GM21528 (cell line): ENCODE results near the gene SETDB2.

Source experiments
- ATAC-seq: cut with Tn5 transposase; IDR thresholded peaks from one replicate; pipeline ENCODE4 v1.9.1; 2021; ENCODE audit warnings: mild to moderate bottlenecking, moderate library complexity; ENCODE audit not compliant: unreplicated experiment, low FRiP score

The SETDB2 gene

DNA sequence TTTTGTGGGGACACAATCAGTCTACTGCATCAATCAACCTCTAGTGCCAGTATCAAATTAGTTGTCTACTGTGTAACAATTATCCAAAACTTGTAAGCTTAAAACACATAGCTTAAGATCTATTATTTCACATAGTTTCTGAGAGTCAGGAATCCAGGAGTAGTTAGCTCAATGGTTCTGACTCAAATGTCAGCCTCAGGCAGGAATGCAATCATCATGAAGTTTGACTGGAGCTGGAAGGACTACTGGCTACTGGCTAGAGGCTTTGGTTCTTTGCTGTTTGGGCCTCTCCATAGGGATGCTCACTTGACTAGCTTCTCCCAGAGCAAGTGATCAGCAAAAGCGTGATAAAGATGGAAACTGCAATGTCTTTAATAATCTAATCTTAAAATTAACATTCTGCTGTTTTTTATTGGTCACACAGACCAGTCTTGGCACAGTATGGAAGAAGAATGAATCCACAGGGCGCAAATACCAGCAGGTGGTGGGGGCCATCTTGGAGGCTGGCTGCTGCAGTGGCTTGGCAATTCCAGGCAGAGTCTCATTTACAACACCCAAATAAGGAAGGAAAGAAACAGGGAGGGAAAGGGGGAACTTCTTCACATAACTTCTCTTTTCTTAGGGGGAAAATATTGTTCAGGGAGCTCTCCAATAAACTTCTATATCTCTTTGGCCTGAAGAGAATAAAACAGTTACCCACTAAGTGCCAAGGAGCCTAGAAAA lies 15.9 kb upstream of the SETDB2 start:
- ATAC-seq = no peak

DNA sequence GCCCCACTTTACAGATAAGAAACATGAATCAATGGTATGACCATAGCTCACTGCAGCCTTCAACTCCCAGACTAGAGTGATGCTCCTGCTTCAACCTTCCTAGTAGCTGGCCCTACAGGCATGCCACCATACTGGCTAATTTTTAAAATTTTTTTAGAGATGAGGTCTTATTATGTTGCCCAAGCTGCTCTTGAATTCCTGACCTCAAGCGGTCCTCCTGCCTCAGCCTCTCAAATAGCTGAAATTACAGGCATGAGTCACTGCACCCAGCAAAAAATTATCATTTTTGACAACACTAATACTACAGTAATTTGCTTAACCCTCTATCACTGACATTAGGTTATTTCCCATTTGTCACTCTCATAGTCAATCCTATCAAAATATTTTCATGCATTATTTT lies 15.0 kb upstream of the SETDB2 start:
- ATAC-seq = no peak

DNA sequence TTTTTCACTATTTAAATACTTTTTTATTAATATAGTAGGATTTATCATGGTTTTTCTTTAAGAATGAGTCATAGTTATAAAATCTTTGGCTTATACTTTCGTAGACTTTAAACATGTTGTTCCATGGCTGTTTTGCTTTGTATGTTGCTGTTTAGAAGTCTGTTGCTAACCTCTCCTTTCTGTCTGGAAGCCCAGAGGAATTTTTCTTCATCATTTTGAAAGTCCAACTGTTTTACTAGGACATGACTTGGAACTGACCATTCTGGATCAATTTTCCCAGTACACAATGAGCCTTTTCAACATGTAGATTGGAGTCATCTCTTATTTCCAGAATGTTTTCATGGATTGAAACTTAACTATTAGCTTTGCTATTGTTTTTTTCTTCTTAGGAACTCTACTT lies 8.1 kb upstream of the SETDB2 start:
- no peak for ATAC-seq

DNA sequence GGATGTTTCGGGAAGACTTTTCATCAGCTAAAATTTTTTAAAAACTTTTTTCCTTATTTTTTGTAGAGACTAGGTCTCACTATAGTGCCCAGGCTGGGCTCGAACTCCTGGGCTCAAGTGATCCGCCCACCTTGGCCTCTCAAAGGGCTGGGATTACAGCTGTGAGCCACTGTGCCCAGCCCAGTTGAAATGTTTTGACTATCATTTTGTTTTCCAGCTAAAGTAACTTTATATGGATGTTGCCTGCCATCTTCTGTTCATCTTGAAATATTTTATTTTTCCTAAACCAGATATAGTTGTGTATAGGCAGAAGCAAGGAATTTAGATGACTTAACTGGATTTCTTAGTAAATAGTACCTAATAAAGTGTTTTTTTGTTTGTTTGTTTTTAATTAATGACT lies 7.2 kb upstream of the SETDB2 start:
- no peak for ATAC-seq

DNA sequence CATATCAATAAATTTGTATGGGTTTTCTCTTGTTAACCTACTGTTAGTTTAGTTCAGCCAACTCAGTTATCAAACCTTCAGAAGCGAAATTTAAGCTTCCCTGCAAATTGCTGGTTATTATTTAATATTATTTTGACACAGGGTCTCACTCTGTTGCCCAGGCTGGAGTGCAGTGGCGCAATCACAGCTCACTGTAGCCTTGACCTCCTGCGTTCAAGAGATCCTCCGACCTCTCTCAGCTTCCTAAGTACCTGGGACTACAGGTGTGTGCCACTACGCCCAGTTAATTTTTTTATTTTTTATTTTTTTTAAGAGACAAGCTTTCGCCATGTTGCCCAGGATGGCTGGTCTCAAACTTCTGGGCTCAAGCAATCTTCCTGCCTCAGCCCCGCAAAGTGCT lies 6.4 kb upstream of the SETDB2 start:
- ATAC-seq = no peak

DNA sequence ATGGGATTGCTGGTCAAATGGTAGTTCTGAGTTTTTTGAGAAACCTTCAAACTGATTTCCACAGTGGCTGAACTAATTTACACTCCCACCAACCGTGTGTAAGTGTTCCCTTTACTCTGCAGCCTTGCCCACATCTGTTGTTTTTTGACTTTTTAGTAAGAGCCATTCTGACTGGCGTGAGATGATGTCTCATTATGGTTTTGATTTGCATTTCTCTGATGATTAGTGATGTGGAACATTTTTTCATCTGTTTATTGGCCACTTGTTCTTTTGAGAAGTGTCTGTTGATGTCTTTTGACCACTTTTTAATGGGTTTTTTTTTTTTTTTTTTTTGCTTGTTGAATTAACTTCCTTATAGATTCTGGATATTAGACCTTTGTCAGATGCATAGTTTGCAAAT lies 4.5 kb upstream of the SETDB2 start:
- ATAC-seq = no peak

DNA sequence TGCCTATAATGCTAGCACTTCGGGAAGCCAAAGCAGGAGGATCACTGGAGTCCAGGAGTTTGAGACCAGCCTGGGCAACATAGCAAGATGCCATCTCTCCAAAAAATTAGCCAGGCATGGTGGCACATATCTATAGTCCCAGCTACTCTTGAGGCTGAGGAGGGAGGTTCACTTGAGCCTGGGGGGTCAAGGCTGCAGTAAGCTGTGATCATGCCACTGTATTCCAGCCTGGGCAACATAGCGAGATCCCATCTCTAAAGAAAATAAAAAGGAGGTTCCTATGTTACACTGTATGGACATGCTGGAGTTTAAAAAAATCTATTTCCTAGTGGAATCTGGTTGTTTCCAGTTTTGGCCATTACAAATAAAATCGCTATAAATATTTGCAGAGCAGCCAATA lies 2.8 kb upstream of the SETDB2 start:
- no peak for ATAC-seq

DNA sequence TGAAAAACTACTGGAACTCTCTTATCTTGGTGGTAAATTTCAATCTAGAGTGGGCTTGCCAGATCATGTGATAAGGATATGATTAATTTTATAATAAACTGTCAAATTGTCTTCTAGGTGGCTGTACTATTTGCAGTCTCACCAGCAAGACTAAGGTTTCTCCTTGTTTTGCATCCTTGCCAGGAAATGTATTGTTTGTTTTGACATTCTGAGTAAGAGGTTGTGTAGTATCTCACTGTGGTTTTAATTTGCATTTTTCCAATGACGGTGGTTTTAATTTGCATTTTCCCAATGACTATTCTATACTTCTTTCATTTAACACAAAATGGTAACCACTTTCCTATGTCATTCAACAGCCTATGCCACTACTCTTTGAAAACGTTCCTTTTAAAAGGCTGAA lies 2.2 kb upstream of the SETDB2 start:
- no peak for ATAC-seq

DNA sequence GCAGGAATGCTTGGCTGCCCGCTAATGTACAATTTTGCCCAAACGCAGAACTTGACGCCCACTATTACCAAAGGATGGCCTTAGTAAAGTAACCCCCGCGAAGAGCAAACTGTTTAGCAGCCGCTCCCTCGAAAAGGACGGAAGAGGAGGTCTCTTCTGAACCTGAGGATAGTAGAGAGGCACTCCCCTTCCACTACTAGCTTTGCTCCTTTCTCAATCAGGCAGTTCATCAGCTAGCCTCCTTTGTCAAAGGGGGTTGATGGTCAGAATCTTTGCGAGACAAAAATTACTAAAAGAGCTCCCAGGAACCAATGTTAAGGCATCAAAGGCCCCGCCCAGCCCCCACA lies 744 bp upstream of the SETDB2 start:
- no peak for ATAC-seq

DNA sequence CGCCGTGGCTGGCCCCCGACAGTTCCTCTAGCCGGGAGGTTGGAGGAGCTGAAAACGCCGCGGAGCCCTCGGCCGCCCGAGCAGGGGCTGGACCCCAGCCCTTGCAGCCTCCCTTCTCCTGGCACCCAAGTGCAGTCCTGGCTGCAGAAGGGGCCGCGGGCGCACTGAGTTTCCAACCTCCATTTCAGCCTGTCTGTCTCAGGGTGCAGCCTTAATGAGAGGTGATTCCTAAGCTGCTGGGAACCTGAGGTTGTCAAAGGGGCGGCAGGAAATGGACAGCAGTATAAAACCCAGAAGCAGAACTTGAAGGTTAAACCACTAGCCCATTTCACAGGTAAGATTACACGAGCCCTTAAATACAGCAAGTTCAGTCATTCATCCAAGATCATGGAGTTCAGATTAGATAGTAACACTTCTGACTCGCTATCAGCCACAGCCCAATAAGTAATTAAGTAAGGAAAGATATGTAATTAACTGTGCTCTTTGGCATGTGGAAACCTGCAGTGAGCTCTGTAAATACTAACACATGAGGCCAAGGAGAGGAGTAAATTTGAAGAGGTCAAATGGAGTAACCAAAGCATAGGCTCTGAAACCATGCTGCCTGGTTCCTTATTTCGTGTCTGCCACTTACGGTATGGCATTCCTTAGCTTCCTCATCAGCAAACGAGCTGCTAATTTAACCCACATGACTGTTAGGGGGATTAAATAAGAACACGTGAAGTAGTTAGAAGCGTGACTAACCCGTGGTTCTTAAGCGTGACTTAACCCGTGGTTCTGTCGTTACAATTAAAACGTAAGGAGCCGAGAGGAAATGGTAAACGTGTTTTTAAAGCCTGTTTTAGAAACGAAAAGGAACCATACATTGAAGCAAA lies 686 bp downstream of the SETDB2 start:
- ATAC-seq = peak; percentile 26

DNA sequence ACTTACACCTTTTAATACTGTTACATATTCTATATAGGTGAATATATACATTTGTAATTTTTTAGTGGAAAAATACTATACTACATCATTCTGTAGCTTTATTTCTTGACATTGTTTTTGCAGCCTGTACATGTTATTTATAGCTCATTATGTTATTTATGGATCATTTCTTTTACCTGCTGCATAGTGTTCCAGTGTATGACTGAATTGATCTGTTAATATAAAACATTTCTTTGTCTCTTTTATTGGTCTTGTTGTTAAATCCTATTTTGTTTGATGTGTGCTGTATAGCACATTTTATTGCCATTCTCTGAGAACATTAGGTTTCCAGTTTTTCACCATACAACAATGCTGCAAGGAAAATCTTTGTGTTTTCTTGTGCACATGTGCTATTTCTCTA lies 2.4 kb downstream of the SETDB2 start:
- ATAC-seq = no peak

DNA sequence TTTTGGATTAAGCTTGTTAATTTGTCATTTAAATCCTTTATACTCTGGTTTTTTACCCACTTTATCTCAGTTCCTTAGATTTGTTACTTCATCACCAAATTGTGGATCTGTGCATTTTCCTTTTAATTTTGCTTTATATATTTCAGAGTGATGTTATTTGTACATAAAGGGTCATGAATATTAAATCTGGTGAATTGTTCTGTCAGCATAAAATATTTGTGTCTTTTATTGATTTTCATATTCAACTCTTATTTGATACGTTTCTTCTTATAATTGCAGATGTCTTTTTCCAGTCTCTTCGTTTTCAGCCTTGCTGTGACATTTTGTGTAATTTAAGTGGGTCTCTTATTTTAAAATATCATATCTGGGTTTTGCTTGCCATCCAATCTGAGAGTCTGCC lies 4.7 kb downstream of the SETDB2 start:
- ATAC-seq = no peak

DNA sequence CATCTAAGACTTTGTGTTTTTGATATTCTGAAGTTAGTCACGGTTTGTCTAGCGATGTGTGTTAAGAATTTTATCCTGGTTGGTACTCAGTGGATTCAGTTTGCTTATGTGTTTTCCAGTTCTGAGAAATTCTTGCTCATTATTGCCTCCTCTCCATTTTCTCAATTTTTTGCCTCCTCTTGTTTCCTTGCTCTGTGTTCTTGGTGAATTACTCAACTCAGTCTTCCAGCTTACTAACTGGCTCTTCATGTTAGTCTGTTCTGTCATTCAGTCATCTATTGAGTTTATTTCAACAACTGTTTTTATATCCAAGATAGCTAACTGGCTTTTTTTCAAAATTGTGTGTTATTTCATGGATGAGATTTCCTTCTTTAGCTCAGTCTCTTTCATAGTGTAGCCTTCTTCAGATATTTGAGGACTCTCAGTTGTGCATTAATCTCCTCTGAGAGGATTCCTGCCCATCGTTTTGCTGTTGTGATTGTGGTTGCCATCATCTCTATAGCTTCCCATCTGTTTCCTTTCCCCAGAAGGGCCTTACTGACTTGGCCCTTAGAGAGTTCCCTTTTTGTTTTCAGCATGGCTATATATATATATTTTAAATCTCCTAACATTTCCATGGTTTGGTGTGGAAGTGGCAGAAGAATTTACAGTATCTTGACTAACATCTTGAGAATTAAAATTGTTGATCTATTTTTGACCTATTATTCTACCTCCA lies 6.2 kb downstream of the SETDB2 start:
- ATAC-seq = no peak

DNA sequence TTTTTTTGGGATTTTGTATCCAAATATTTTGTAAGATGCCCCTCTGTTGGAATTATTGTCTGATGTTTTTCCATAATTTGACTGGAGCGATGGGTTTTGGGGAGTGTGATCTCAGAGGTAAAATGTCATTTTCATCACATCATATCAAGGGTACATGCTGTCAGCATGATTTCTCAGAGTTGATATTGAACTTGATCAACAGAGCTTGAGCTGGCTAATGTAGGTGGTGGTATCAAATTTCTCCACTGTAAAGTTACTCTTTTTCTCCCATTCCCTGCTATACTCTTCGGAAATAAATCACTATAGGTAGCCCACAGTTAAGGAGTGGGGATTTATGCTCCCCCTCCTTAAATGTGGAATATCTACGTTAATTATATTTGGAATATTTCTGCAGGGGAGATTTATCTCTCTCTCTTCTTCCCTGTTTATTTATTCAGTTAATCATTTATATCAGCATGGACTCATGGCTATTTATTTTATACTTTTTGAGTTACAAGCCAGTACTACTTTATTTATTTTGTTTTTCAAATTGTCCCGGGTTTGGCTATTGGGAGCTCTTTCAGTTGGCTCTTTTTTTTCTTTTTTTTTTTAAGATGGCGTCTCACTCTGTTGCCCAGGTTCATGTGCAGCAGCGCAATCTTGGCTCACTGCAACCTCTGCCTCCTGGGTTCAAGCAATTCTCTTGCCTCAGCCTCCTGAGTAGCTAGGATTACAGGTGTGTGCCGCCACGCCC lies 8.8 kb downstream of the SETDB2 start:
- no peak for ATAC-seq

DNA sequence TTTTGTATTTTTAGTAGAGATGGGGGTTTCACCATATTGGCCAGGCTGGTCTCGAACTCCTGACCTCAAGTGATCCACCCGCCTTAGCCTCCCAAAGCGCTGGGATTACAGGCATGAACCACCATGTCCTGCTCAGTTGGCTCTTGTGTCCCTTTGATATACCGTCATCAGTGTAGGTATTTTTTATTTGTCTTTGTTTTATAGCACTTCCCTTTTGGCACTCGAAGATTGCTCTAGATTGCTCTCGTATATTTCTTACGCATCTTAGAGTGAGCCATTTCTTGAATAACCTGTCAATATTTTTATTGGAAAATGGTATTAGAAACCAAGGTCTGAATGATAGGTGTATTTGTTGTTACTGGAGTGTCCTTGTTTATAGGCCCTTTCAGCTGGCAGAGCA lies 9.4 kb downstream of the SETDB2 start:
- no peak for ATAC-seq

DNA sequence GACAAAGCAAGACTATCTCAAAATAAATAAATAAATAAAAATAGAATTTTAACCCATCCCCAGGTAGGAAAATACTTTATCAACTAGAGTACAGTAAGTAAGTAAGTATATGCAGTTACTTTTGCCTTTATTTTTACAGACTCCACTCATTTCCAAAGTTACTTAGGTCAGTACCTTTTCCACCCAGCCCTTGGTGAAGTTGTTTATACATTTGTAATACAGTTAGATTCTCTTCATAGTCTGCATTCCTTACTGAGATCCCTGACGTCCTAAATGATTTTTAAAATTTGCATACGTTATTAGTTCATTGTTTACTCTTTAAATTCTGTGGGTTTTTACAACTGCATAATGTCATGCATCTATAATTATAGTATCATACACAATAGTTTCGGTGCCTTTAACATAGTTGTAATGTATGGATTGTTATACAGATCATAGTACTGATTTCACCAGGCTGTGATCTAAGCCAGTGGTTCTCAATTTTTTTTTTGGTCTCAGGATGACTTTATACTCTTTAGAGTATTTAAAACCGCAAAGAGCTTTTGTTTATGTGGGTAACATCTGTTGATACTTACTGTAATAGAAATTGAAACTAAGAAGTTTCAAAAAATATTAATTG lies 10.4 kb downstream of the SETDB2 start:
- peak; percentile 88 for ATAC-seq

DNA sequence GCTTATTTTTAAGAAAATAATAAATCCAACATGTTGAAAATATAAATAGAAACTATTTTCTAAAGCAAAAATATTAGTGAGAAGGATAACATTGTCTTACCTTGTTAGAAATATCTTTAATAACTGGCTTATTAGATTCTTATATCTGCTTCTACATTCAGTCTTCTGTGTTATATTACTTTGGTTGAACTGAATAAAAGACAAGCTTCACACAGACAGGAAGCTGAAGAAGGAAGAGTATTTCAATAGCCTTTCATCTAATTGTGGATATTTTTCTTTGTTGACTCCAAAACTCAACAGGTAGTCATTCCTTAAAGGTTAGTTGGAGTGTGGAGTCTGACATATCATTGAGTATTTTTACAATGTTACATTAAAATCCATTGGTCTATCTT lies 10.9 kb downstream of the SETDB2 start:
- ATAC-seq = peak; percentile 32

DNA sequence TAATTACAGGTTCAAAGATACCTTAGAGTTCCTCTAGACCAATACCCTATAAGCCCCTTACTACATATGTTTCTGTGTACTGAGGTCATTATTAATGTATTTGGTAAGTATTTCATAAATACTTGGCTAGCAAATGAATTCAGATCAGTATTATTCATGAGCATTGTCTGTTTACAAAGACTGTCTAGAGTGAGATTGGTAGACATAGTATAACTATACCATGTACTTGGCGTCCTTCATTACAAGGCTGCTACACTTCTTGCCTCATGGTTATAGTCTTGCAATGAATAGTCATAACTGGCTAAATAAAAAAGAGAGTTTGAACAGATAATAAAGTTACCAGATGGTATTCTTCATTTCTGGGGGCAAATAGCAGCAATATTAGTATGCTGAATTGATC lies 12.1 kb downstream of the SETDB2 start:
- no peak for ATAC-seq

DNA sequence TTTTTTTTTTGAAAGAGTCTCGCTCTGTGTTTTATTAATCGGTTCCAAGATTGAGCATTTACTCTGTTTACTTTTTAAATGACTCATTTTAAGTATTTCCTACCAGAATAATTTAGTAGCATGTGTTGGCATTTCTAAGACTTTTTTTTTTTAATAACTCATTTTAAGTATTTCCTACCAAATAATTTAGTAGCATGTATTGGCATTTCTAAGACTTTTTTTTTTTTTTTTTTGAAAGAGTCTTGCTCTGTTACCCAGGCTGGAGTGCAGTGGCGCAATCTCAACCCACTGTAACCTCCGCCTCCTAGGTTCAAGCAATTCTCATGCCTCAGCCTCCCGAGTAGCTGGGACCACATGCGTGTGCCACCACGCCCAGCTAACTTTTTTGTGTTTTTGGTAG lies 13.1 kb downstream of the SETDB2 start:
- ATAC-seq = no peak

DNA sequence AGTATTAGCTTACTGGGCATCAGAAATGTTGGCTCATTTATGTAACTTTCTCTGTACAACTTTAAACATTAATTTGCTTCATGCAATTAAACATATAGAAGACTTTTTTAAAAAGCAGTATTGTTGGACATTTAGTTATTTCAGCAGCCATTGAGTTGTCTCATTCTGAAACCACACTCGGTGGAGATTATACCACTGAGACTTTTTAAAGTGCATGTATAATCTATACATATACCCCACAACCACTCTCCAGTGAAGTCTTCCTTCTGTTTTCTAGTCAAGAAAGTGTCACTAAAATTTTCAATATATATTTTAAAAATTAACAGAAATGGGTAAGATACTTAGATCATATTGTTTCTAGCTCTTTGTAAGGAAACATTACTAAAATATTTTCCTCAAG lies 15.5 kb downstream of the SETDB2 start:
- no peak for ATAC-seq
